ENCODE measurements around the gene CCDC120. TPM values are rescaled to one million over a fixed set of nuclear protein-coding genes. Genes with fewer than 3 reads are reported as not detected.

CCDC120 gene
- total and polyA plus RNA-seq, 9 of the 15 experiments (the other 6 are each of a cell fraction or from before 2014, with no cell fraction given) = 0.13 to 3.6 (median 0.54) TPM

GRCh38 chrX:49059681-49060085 is 884 bp downstream of the CCDC120 start (continued):
- TF ChIP-seq JUND (IDR thresholded peaks at IDR 0.05; ENCODE audit: borderline replicate concordance, low read depth, low read length) = 0 out of 2 replicates have a peak, but pooled peaks have one; percentile 11
- no peak for TF ChIP-seq JUND (tag; IDR thresholded peaks at IDR 0.05; ENCODE audit: borderline replicate concordance, low read depth, low read length)
- TF ChIP-seq ZBTB9 (CRISPR knock-in tag; IDR thresholded peaks at IDR 0.05) = no peak
- no peak for TF ChIP-seq RBBP5 (IDR thresholded peaks at IDR 0.05; ENCODE audit: borderline replicate concordance, insufficient read depth, low read length, poor library complexity, severe bottlenecking)
- no peak for TF ChIP-seq FOXM1 (IDR thresholded peaks at IDR 0.05; ENCODE audit: low read depth)
- no peak for TF ChIP-seq FOXM1 (CRISPR knock-in tag; IDR thresholded peaks at IDR 0.05; ENCODE audit: low read depth)
- TF ChIP-seq ZFP91 (CRISPR knock-in tag; IDR thresholded peaks at IDR 0.05) = no peak
- no peak for TF ChIP-seq MLX (CRISPR knock-in tag; conservative IDR thresholded peaks at IDR 0.05)
- TF ChIP-seq ZNF609 (CRISPR knock-in tag; IDR thresholded peaks at IDR 0.05; ENCODE audit: borderline replicate concordance) = no peak
- TF ChIP-seq ERF (CRISPR knock-in tag; IDR thresholded peaks at IDR 0.05) = no peak
- TF ChIP-seq ZNF134 (CRISPR knock-in tag; conservative IDR thresholded peaks at IDR 0.05) = no peak
- TF ChIP-seq KLF16 (IDR thresholded peaks at IDR 0.05) = no peak
- no peak for TF ChIP-seq ZNF586 (CRISPR knock-in tag; conservative IDR thresholded peaks at IDR 0.05)
- no peak for TF ChIP-seq NCOA4 (IDR thresholded peaks at IDR 0.05; ENCODE audit: partially characterized antibody)
- TF ChIP-seq IRF9 (tag; IDR thresholded peaks at IDR 0.05) = no peak
